Caco-2 (cell line): ENCODE measurements around the gene CLEC18B. TPM values are rescaled to one million over a fixed set of nuclear protein-coding genes. Genes with fewer than 3 reads are reported as not detected.

Experiments
- BruUV-seq: library from RNA; stranded (reverse); fragments of 400-500 nt; replicated peaks from 2 replicates; lab custom pipeline; 2021; lab: Mats Ljungman, UMichigan
- CTCF ChIA-PET: fragments of 300-600 bp; sonication (Branson Sonifier 250); formaldehyde crosslinking; loops from one replicate; lab custom pipeline; 2022; ENCODE audit warnings: antibody characterized with exemption; lab: Charles Lee
- POLR2A ChIA-PET: fragments of 300-600 bp; sonication (Branson Sonifier 250); formaldehyde crosslinking; loops from one replicate; lab custom pipeline; 2022; ENCODE audit warnings: antibody characterized with exemption; lab: Charles Lee
- DNase-seq, 2 experiments: peaks; one replicate each; pipeline versions ENCODE4 v3.0.0 to v3.0.0-alpha.2; 2020 to 2022
- H3K27me3 ChIP-seq: replicated peaks from 2 replicates; pipeline ENCODE4 v1.6.0; 2011; ENCODE audit warnings: low read length; ENCODE audit not compliant: control insufficient read depth, insufficient read depth
- H3K36me3 ChIP-seq: 2 replicates; pipeline ENCODE4 v1.5.1; 2011; ENCODE audit warnings: low read length; ENCODE audit not compliant: control insufficient read depth, insufficient read depth
- H3K4me1 ChIP-seq: fragments of 250-450 bp; sonication (Bioruptor Pico); 2 replicates; pipeline ENCODE4 v1.5.1; 2020; ENCODE audit warnings: mild to moderate bottlenecking
- H3K4me3 ChIP-seq: 2 replicates; pipeline ENCODE4 v1.5.1; 2011; ENCODE audit warnings: low read depth, mild to moderate bottlenecking, control low read depth, low read length
- H3K9me3 ChIP-seq: fragments of 250-450 bp; sonication (Bioruptor Pico); 2 replicates; pipeline ENCODE4 v1.5.1; 2020; ENCODE audit warnings: mild to moderate bottlenecking, moderate library complexity
- H3K27ac Mint-ChIP-seq: one replicate; pipeline ENCODE4 v1.8.0; 2022; ENCODE audit warnings: mixed read lengths; ENCODE audit not compliant: unreplicated experiment
- H3K27me3 Mint-ChIP-seq: one replicate; pipeline ENCODE4 v1.8.0; 2022; ENCODE audit warnings: mixed read lengths; ENCODE audit not compliant: insufficient read depth, unreplicated experiment
- H3K36me3 Mint-ChIP-seq: one replicate; pipeline ENCODE4 v1.8.0; 2022; ENCODE audit warnings: mild to moderate bottlenecking, mixed read lengths; ENCODE audit not compliant: insufficient read depth, unreplicated experiment
- H3K4me1 Mint-ChIP-seq: one replicate; pipeline ENCODE4 v1.8.0; 2022; ENCODE audit warnings: low read depth, mixed read lengths; ENCODE audit not compliant: unreplicated experiment
- H3K4me3 Mint-ChIP-seq: one replicate; pipeline ENCODE4 v1.8.0; 2022; ENCODE audit warnings: mild to moderate bottlenecking, moderate library complexity, mixed read lengths; ENCODE audit not compliant: unreplicated experiment
- H3K9me3 Mint-ChIP-seq: one replicate; pipeline ENCODE4 v1.8.0; 2022; ENCODE audit warnings: mixed read lengths; ENCODE audit not compliant: unreplicated experiment
- intact Hi-C: fragments of 100-400 bp; cut with micrococcal nuclease; formaldehyde crosslinking; loops from one replicate; pipeline ENCODE4 v1.10.0; 2022; ENCODE audit not compliant: unreplicated experiment
- total RNA-seq: library from RNA; stranded (reverse); gene quantifications from 2 replicates; pipeline ENCODE4 v1.2.3, GENCODE V29; 2022
- TF ChIP-seq, protein P1 (sequence below), 2 experiments: fragments of 200-600 bp in 1 of 2; IDR thresholded peaks; 1 replicate in 1 of 2; 2 replicates in 1 of 2; pipeline versions ENCODE4 v1.5.1 to v1.8.0; 2011 to 2022; ENCODE audit warnings: antibody characterized with exemption in 1 of 2, control low read depth in 1 of 2, inconsistent platforms in 1 of 2, low read depth in 1 of 2, low read length in 1 of 2, mild to moderate bottlenecking in 1 of 2, moderate library complexity in 1 of 2; ENCODE audit not compliant: insufficient read depth in 1 of 2, severe bottlenecking in 1 of 2, unreplicated experiment in 1 of 2

The CLEC18B gene
- total RNA-seq, 1 experiment from 2014 or later: 0.36 TPM

DNA sequence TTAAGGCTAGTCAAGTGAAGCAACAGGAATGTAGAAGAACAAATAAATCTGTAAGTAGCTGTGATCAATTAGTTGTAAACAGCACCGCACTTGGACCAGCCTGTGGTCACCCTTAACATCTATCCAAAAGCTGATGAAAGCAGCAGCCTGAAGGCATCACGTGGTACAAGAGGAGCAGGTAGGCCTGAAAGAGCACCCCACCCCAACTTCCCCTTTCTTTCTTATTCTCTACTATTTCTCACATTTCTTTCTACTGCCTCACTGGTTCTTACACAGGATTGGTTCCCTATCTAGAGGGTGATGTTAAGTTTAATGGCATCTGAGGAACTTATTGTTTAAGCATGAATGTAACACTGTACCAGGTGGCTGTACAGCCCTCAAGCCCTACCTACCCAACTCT, 42.6 kb upstream of the CLEC18B start:
- H3K4me1 ChIP-seq: peaks cover 3% of the 10 kb centered on the region
- CTCF ChIA-PET: no interaction called here
- POLR2A ChIA-PET: no interaction called here
- Mint-ChIP-seq H3K9me3 (no peaks in the 10 kb centered on the region), H3K27me3 (no peaks in the 10 kb centered on the region), H3K4me3 (no peak overlapping the region), H3K4me1 (no peaks in the 10 kb centered on the region), H3K36me3 (peaks cover 100% of the 10 kb centered on the region), H3K27ac (no peak overlapping the region)
- intact Hi-C loops: no loop called here
- no peak overlapping the region for H3K4me3 ChIP-seq
- no peaks in the 10 kb centered on the region for H3K9me3 ChIP-seq
- TF ChIP-seq, protein P1, sequence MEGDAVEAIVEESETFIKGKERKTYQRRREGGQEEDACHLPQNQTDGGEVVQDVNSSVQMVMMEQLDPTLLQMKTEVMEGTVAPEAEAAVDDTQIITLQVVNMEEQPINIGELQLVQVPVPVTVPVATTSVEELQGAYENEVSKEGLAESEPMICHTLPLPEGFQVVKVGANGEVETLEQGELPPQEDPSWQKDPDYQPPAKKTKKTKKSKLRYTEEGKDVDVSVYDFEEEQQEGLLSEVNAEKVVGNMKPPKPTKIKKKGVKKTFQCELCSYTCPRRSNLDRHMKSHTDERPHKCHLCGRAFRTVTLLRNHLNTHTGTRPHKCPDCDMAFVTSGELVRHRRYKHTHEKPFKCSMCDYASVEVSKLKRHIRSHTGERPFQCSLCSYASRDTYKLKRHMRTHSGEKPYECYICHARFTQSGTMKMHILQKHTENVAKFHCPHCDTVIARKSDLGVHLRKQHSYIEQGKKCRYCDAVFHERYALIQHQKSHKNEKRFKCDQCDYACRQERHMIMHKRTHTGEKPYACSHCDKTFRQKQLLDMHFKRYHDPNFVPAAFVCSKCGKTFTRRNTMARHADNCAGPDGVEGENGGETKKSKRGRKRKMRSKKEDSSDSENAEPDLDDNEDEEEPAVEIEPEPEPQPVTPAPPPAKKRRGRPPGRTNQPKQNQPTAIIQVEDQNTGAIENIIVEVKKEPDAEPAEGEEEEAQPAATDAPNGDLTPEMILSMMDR (IDR thresholded peaks at IDR 0.05; ENCODE audit: insufficient read depth in 1 of 2, low read depth in 1 of 2, low read length in 1 of 2, severe bottlenecking in 1 of 2, unreplicated experiment in 1 of 2): no peak
- no peak for DNase-seq
- H3K36me3 ChIP-seq: peaks cover 15% of the 10 kb centered on the region
- BruUV-seq: no TSS peak
- no peaks in the 10 kb centered on the region for H3K27me3 ChIP-seq

DNA sequence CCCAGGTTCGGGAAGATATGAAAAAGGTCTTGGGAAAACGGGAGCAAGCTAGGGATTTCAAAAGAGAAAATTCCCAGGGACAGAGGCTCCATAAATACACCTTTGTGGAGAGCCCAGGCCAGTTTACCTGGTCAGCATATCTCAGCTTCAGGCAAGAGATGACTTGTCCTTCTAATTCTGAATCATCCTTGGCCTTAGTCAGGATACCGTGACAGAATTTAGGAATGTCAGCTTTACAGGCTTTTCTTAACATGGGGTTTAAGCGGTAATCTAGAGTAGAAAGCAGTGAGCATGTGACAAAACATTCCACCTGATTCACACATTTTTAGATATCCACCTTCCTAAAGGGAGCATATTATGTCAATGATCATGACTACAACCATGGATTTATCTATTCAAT, 41.1 kb upstream of the CLEC18B start:
- intact Hi-C loops: no loop called here
- no peaks in the 10 kb centered on the region for H3K27me3 ChIP-seq
- Mint-ChIP-seq H3K27me3 (no peaks in the 10 kb centered on the region), H3K4me1 (no peaks in the 10 kb centered on the region), H3K9me3 (no peaks in the 10 kb centered on the region), H3K36me3 (peaks cover 97% of the 10 kb centered on the region), H3K27ac (peak overlapping the region; percentile 25), H3K4me3 (no peak overlapping the region)
- DNase-seq: no peak
- no peaks in the 10 kb centered on the region for H3K4me1 ChIP-seq
- no peaks in the 10 kb centered on the region for H3K9me3 ChIP-seq
- no TSS peak for BruUV-seq
- ChIA-PET POLR2A (no interaction called here), CTCF (interaction anchor here (0.6 kb wide), 1 partner anchor 8 kb away, joined by 4 read pairs; no protein-coding TSS in a partner anchor)
- H3K36me3 ChIP-seq: peaks cover 16% of the 10 kb centered on the region
- TF ChIP-seq, protein P1 (IDR thresholded peaks at IDR 0.05; ENCODE audit: insufficient read depth in 1 of 2, low read depth in 1 of 2, low read length in 1 of 2, severe bottlenecking in 1 of 2, unreplicated experiment in 1 of 2): no peak
- H3K4me3 ChIP-seq: no peak overlapping the region

DNA sequence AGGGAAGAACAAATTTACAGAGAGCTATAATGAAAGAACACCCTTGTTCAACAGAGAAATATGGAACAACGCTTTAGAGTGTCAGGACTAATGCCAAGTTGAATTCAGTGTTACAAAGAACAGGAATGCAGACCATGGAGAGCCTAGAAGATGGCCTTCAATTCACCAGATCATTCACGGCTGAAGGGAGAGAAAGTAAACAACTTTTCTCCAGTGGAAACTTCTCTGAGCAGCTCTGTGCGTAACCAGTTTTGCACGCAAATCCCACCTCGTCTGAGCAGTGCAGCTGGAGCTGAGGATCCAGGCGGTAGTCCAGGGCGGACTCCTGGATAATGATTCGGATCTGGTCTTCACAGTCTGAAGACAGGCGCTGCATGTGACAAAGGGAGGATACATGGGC, 40.5 kb upstream of the CLEC18B start:
- no peaks in the 10 kb centered on the region for H3K27me3 Mint-ChIP-seq
- intact Hi-C loops: no loop called here
- CTCF ChIA-PET: no interaction called here

More for the DNA sequence above, 40.5 kb upstream of the CLEC18B start:
- no peak overlapping the region for H3K4me3 ChIP-seq
- no peaks in the 10 kb centered on the region for H3K9me3 Mint-ChIP-seq
- TF ChIP-seq, protein P1 (IDR thresholded peaks at IDR 0.05; ENCODE audit: insufficient read depth in 1 of 2, low read depth in 1 of 2, low read length in 1 of 2, severe bottlenecking in 1 of 2, unreplicated experiment in 1 of 2): no peak
- POLR2A ChIA-PET: interaction anchor here (0.6 kb wide), 1 partner anchor 145 kb away, joined by 3 read pairs; the partner anchor contains the start of gene GLG1
- no peaks in the 10 kb centered on the region for H3K4me1 Mint-ChIP-seq
- no peaks in the 10 kb centered on the region for H3K4me1 ChIP-seq
- DNase-seq: no peak
- peak overlapping the region; percentile 25 for H3K27ac Mint-ChIP-seq
- H3K36me3 ChIP-seq: peaks cover 16% of the 10 kb centered on the region
- H3K4me3 Mint-ChIP-seq: no peak overlapping the region
- BruUV-seq: no TSS peak
- H3K36me3 Mint-ChIP-seq: peaks cover 94% of the 10 kb centered on the region
- H3K27me3 ChIP-seq: no peaks in the 10 kb centered on the region
- H3K9me3 ChIP-seq: no peaks in the 10 kb centered on the region
